Ishikawa (cell line): ENCODE measurements around the gene ATG2B.

Experiments used
- CEBPB ChIP-seq: IDR thresholded peaks from 2 replicates; pipeline ENCODE4 v1.6.1; 2012
- CREB1 ChIP-seq: IDR thresholded peaks from 2 replicates; pipeline ENCODE4 v1.6.1; 2012; ENCODE audit warnings: low read depth
- EGR1 ChIP-seq: IDR thresholded peaks from 2 replicates; pipeline ENCODE4 v1.6.1; 2012
- EP300 ChIP-seq: IDR thresholded peaks from 2 replicates; pipeline ENCODE4 v1.6.1; 2012; ENCODE audit warnings: borderline replicate concordance
- FOXM1 ChIP-seq: IDR thresholded peaks from 2 replicates; pipeline ENCODE4 v1.6.1; 2012; ENCODE audit warnings: low read depth, borderline replicate concordance
- NFIC ChIP-seq: IDR thresholded peaks from 2 replicates; pipeline ENCODE4 v1.6.1; 2012
- RAD21 ChIP-seq: IDR thresholded peaks from 2 replicates; pipeline ENCODE4 v1.6.1; 2012; ENCODE audit warnings: low read depth
- TAF1 ChIP-seq: IDR thresholded peaks from 2 replicates; pipeline ENCODE4 v1.6.1; 2012; ENCODE audit warnings: low read depth, mild to moderate bottlenecking
- TCF12 ChIP-seq: IDR thresholded peaks from 2 replicates; pipeline ENCODE4 v1.6.1; 2012; ENCODE audit warnings: low read depth
- TEAD4 ChIP-seq: IDR thresholded peaks from 2 replicates; pipeline ENCODE4 v1.6.1; 2012
- YY1 ChIP-seq: IDR thresholded peaks from 2 replicates; pipeline ENCODE4 v1.6.1; 2012; ENCODE audit warnings: low read depth
- ZBTB7A ChIP-seq: IDR thresholded peaks from 2 replicates; pipeline ENCODE4 v1.6.1; 2012; ENCODE audit warnings: low read depth
- TF ChIP-seq, protein P1 (sequence below): IDR thresholded peaks from 2 replicates; pipeline ENCODE4 v1.6.1; 2012
- TF ChIP-seq, protein P2 (sequence below): IDR thresholded peaks from 2 replicates; pipeline ENCODE4 v1.6.1; 2012; ENCODE audit warnings: low read depth, mild to moderate bottlenecking
- TF ChIP-seq, protein P3 (sequence below): IDR thresholded peaks from 2 replicates; pipeline ENCODE4 v1.6.1; 2012

Gene ATG2B

DNA sequence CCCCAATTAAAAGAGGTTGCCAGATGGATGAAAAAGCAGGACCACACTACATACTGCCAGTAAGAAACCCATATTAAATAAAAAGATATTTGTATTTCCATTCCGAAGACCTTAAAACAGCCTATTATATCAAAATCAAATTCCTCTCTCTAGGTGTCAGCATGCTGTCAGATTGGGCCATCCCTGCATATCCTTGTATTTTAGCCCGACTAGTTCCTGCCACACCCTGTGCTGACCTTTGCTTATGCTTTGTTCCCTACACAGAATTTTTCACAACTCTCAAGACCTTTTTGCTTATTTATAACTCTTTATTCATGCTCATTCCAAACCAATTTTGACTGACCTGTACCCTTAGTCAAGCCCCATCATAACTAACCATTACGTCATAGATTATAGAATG is 13.0 kb upstream of the ATG2B start:
- TF ChIP-seq TCF12 (no peak), NFIC (no peak), CEBPB (no peak), EP300 (no peak), YY1 (no peak), TEAD4 (no peak), FOXM1 (no peak), CREB1 (no peak), RAD21 (no peak), ZBTB7A (no peak)
- TF ChIP-seq, protein P1, sequence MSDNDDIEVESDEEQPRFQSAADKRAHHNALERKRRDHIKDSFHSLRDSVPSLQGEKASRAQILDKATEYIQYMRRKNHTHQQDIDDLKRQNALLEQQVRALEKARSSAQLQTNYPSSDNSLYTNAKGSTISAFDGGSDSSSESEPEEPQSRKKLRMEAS = no peak
- TF ChIP-seq, protein P2, sequence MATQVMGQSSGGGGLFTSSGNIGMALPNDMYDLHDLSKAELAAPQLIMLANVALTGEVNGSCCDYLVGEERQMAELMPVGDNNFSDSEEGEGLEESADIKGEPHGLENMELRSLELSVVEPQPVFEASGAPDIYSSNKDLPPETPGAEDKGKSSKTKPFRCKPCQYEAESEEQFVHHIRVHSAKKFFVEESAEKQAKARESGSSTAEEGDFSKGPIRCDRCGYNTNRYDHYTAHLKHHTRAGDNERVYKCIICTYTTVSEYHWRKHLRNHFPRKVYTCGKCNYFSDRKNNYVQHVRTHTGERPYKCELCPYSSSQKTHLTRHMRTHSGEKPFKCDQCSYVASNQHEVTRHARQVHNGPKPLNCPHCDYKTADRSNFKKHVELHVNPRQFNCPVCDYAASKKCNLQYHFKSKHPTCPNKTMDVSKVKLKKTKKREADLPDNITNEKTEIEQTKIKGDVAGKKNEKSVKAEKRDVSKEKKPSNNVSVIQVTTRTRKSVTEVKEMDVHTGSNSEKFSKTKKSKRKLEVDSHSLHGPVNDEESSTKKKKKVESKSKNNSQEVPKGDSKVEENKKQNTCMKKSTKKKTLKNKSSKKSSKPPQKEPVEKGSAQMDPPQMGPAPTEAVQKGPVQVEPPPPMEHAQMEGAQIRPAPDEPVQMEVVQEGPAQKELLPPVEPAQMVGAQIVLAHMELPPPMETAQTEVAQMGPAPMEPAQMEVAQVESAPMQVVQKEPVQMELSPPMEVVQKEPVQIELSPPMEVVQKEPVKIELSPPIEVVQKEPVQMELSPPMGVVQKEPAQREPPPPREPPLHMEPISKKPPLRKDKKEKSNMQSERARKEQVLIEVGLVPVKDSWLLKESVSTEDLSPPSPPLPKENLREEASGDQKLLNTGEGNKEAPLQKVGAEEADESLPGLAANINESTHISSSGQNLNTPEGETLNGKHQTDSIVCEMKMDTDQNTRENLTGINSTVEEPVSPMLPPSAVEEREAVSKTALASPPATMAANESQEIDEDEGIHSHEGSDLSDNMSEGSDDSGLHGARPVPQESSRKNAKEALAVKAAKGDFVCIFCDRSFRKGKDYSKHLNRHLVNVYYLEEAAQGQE = no peak
- TF ChIP-seq, protein P3, sequence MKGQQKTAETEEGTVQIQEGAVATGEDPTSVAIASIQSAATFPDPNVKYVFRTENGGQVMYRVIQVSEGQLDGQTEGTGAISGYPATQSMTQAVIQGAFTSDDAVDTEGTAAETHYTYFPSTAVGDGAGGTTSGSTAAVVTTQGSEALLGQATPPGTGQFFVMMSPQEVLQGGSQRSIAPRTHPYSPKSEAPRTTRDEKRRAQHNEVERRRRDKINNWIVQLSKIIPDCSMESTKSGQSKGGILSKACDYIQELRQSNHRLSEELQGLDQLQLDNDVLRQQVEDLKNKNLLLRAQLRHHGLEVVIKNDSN = no peak

DNA sequence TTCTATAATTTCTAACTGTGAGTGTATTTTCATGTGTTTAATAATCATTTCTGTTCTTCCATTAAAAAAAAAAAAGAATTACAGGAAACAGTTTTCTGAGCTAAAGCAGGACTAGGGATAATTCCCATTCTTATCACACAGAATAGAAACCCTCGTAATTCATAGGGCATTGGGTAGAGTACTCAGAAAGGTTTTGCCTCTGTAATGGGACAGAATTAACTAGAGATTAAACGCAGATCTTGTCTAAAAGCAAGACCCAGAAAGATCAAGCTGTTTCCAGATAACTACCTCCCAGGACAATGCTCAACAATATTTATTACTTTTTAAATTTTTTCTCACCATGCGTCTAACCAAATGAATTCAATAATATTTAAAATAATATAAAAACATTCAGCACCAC is 10.4 kb upstream of the ATG2B start:
- TF ChIP-seq YY1 (no peak), EGR1 (no peak), NFIC (no peak), TEAD4 (no peak)
- TF ChIP-seq, protein P1 = no peak

DNA sequence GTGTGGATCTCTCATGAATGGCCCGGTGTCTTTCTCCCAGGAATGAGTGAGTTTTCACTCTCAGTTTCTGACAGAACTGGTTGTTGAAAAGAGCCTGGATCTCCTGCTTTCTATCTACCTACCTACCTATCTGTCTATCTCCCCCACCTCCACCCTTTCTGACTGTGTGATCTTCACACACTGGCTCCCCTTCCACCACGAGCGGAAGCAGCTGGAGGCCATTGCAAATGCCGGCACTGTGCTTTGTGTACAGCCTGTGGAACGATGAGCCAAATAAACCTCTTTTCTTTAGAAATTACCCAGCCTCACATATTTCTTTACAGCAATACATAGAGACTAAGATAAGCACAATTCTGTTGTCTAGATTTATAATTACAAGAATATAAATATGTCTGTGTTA is 7.4 kb upstream of the ATG2B start:
- TF ChIP-seq, protein P3 = no peak
- TF ChIP-seq ZBTB7A = no peak
- TF ChIP-seq TAF1 = no peak
- no peak for TF ChIP-seq NFIC

DNA sequence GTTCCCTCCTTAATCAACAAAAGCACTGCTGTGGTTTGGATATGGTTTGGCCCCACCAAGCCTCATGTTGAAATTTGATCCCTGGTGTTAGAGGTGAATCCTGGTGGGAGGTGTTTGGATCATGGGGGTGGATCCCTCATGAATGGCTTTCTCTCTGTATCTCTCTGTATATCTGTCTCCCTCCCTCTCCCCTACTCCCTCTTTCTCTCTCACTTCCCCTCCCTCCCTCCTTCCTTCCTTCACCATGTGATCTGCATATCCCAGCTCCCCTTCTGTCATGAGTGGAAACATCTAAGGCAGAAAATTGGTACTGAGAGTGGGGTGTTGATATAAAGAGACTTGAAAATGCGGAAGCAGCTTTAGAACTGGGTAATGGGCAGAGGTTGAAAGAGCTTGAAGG is 5.4 kb upstream of the ATG2B start:
- TF ChIP-seq TAF1 = no peak
- no peak for TF ChIP-seq NFIC
- no peak for TF ChIP-seq TEAD4

DNA sequence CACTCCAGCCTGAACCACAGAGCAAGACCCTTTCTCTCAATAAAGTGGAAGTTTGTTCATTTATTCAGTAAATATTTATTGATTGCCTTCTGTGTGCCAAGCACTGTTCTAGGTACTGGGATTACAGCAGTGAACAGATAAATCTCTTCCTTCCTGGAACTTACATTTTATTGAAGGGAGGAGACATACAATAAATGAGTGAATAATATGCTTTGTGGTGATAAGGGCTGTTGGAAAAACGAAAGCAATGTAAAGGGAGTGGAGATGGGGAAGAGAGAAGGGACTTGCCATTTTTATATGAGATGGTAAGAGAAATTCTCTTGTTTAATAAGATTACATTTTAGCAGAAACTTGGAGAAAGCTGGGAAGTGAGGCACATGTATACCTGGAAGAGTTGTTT is 1.8 kb upstream of the ATG2B start:
- TF ChIP-seq, protein P1 = no peak
- no peak for TF ChIP-seq TEAD4
- TF ChIP-seq RAD21 = no peak
- no peak for TF ChIP-seq NFIC
- TF ChIP-seq EGR1 = no peak
- TF ChIP-seq ZBTB7A = no peak
- TF ChIP-seq YY1 = no peak
- TF ChIP-seq, protein P2 = no peak
- no peak for TF ChIP-seq CREB1
- TF ChIP-seq TAF1 = no peak
- TF ChIP-seq FOXM1 = no peak
- TF ChIP-seq CEBPB = no peak

DNA sequence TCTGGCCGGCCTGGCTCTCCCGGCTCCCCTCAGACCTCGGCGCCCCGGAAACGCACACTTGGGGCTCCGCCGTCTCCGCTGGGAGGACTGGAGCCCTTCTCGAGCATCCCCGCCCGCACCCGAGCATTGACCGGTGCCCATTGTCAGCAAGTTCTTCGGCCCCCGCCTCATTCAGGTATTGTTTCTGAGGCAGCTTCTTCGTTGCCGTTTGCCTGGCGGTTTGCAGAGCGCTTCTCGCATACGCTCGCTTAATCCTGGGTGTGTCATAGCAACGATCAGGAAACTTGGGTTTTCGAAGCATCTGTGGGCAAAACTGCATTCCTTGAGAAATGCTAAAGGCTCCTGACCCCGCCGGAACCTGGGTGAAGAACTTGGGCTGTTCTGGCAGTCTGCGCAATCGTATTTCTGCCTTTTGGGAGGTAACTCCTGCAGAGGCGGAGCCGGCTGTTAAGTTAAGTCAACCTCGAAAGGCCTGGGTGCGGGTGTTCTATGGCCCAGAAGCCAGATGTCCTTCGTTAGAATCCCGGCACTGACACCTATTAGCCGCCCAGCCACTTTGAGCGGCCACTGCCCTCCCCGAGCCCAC is 703 bp upstream of the ATG2B start:
- TF ChIP-seq, protein P2 = no peak
- TF ChIP-seq CREB1 (no peak), EGR1 (no peak), TAF1 (0 out of 2 replicates have a peak, but pooled peaks have one; percentile 7), ZBTB7A (no peak), CEBPB (no peak), YY1 (no peak), EP300 (no peak), TCF12 (no peak), FOXM1 (no peak), RAD21 (no peak)
- TF ChIP-seq, protein P1 = 0 out of 2 replicates have a peak, but pooled peaks have one; percentile 19
